Measurements from ENCODE around the gene IL19. TPM values are rescaled to one million over a fixed set of nuclear protein-coding genes. Genes with fewer than 3 reads are reported as not detected.

IL19 gene
- total RNA-seq, 4 donors from 2014 or later = not detected

- Histone ChIP-seq H3K27me3 (no peaks in the 10 kb centered on the region), H3K9me3 (peaks cover 0 to 4% (median 0%) of the 10 kb centered on the region in 4 donors), H3K36me3 (no peaks in the 10 kb centered on the region), H3K4me3 (no peak overlapping the region), H3K27ac (replicated peaks in 1 of 4) (no peak overlapping the region), H3K4me1 (no peaks in the 10 kb centered on the region)
- no peak for DNase-seq (ENCODE audit: extremely low spot score)
- TF ChIP-seq POLR2AphosphoS5 (IDR thresholded peaks at IDR 0.05) = peak; percentile 24 to 37
- no peak for TF ChIP-seq POLR2A (IDR thresholded peaks at IDR 0.05; ENCODE audit: low read depth)
- TF ChIP-seq, protein P1, sequence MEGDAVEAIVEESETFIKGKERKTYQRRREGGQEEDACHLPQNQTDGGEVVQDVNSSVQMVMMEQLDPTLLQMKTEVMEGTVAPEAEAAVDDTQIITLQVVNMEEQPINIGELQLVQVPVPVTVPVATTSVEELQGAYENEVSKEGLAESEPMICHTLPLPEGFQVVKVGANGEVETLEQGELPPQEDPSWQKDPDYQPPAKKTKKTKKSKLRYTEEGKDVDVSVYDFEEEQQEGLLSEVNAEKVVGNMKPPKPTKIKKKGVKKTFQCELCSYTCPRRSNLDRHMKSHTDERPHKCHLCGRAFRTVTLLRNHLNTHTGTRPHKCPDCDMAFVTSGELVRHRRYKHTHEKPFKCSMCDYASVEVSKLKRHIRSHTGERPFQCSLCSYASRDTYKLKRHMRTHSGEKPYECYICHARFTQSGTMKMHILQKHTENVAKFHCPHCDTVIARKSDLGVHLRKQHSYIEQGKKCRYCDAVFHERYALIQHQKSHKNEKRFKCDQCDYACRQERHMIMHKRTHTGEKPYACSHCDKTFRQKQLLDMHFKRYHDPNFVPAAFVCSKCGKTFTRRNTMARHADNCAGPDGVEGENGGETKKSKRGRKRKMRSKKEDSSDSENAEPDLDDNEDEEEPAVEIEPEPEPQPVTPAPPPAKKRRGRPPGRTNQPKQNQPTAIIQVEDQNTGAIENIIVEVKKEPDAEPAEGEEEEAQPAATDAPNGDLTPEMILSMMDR (IDR thresholded peaks at IDR 0.05) = no peak
- TF ChIP-seq EP300 (IDR thresholded peaks at IDR 0.05) = no peak
- intact Hi-C loops (cut with DNase I) = no loop called here
- WGBS = 49% methylated on average over 8 of the region's 8 CpGs
These were observed 4.2 kb upstream of the IL19 start for GRCh38 chr1:206766251-206766856.

- peaks cover 0 to 2% (median 0%) of the 10 kb centered on the region in 4 donors for H3K27me3 ChIP-seq
- H3K36me3 ChIP-seq = no peaks in the 10 kb centered on the region
- H3K27ac ChIP-seq (replicated peaks in 1 of 4) = no peak overlapping the region
- no peak for DNase-seq (ENCODE audit: extremely low spot score)
- H3K4me3 ChIP-seq = peak overlapping the region in 1 of 4 donors; percentile 32
- TF ChIP-seq EP300 (IDR thresholded peaks at IDR 0.05) = no peak
- WGBS = 80% methylated on average over 13 of the region's 14 CpGs
- H3K4me1 ChIP-seq = no peaks in the 10 kb centered on the region
- intact Hi-C loops (cut with DNase I) = no loop called here
- H3K9me3 ChIP-seq = peaks cover 0 to under 1% (median 0%) of the 10 kb centered on the region in 4 donors
These were observed 1.9 kb upstream of the IL19 start for GRCh38 chr1:206768472-206769303.

DNA sequence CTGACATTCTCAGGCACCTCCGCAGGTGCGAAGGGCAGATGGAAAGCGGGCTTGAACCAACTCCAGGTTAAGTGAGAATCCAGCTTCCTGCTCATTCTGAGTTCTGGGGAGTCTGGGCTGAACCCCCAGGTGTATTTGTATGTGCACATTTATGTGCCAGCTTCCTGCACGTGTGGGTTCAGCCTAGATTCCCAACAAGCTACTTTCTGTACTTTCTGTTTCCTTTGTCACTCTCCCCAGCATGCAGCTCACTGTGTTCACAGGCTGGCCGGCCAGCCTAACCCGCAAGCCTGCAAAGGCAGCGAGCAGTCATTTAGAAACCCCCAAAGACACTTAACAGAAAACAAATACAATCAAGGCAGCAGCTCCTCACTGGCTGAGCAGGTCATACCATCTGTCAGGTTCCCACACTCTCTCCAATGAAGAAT, 1.3 kb upstream of the IL19 start:
- WGBS = 84% methylated on average over 4 of the region's 7 CpGs
- DNase-seq (ENCODE audit: extremely low spot score) = no peak
- Histone ChIP-seq H3K36me3 (no peaks in the 10 kb centered on the region), H3K9me3 (no peaks in the 10 kb centered on the region), H3K27me3 (peaks cover 0 to 8% (median 0%) of the 10 kb centered on the region in 4 donors), H3K4me3 (peak overlapping the region in 1 of 4 donors; percentile 32), H3K27ac (replicated peaks in 1 of 4) (no peak overlapping the region), H3K4me1 (no peaks in the 10 kb centered on the region)
- intact Hi-C loops (cut with DNase I) = no loop called here
- TF ChIP-seq POLR2A (IDR thresholded peaks at IDR 0.05; ENCODE audit: low read depth) (no peak), POLR2AphosphoS5 (IDR thresholded peaks at IDR 0.05) (no peak), EP300 (IDR thresholded peaks at IDR 0.05) (no peak)
- TF ChIP-seq, protein P1 (IDR thresholded peaks at IDR 0.05) = no peak

- Histone ChIP-seq H3K36me3 (no peaks in the 10 kb centered on the region), H3K27me3 (peaks cover 0 to 14% (median 0%) of the 10 kb centered on the region in 4 donors), H3K4me3 (peak overlapping the region in 1 of 4 donors; percentile 19), H3K4me1 (no peaks in the 10 kb centered on the region), H3K9me3 (no peaks in the 10 kb centered on the region), H3K27ac (replicated peaks in 1 of 4) (peak overlapping the region in 1 of 4 donors; percentile 41)
- intact Hi-C loops (cut with DNase I) = no loop called here
- no peak for TF ChIP-seq POLR2A (IDR thresholded peaks at IDR 0.05; ENCODE audit: low read depth)
- TF ChIP-seq EP300 (IDR thresholded peaks at IDR 0.05) = no peak
- TF ChIP-seq, protein P1 (IDR thresholded peaks at IDR 0.05) = no peak
- no peak for TF ChIP-seq POLR2AphosphoS5 (IDR thresholded peaks at IDR 0.05)
- no peak for DNase-seq (ENCODE audit: extremely low spot score)
- WGBS = 66% methylated on average over 4 of the region's 4 CpGs
These were observed 742 bp downstream of the IL19 start for GRCh38 chr1:206771338-206771692.

GRCh38 chr1:206772243-206772937, 1.8 kb downstream of the IL19 start, which contains the start of gene IL10:
Gene IL10 (minus strand): TSS chr1:206772494. CDS start chr1:206772435, 59 bp downstream.
- intact Hi-C loops (cut with DNase I) = no loop called here
- H3K4me3 ChIP-seq = peak within 1 kb of the TSS in 1 of 4 donors; percentile 1
- peak within 1 kb of the TSS in 2 of 4 donors; percentile 41 to 51 for H3K27ac ChIP-seq (replicated peaks in 1 of 4)
- H3K9me3 ChIP-seq = no peaks in the 10 kb centered on the region
- H3K27me3 ChIP-seq = peaks cover 0 to 14% (median 0%) of the 10 kb centered on the region in 4 donors
- no peak for DNase-seq (ENCODE audit: extremely low spot score)
- no peaks in the 10 kb centered on the region for H3K36me3 ChIP-seq
- TF ChIP-seq EP300 (IDR thresholded peaks at IDR 0.05) = no peak
- TF ChIP-seq POLR2AphosphoS5 (IDR thresholded peaks at IDR 0.05) = peak in 1 of 2 donors; percentile 39
- no peaks in the 10 kb centered on the region for H3K4me1 ChIP-seq
- 81% methylated on average over 8 of the region's 8 CpGs for WGBS

All from esophagus muscularis mucosa (tissue), 4 donors.